NCI-H2227 (cell line): ENCODE data around the gene NEDD4L.
A peak's percentile ranks its signal among the peaks of the same experiment; 100 is the strongest.

Experiments used
- DNase-seq: peaks from one replicate; lab custom pipeline; 2025; ENCODE audit not compliant: unreplicated experiment; lab: John Stamatoyannopoulos, UW

Gene NEDD4L

GRCh38 chr18:58228762-58229161, 184.7 kb downstream of the NEDD4L start:
- no peak for DNase-seq

GRCh38 chr18:58229162-58229561, 185.1 kb downstream of the NEDD4L start:
- DNase-seq, result no peak

GRCh38 chr18:58230438-58231179, 186.6 kb downstream of the NEDD4L start:
- DNase-seq, result no peak

GRCh38 chr18:58231930-58232329, 187.9 kb downstream of the NEDD4L start:
- no peak for DNase-seq

GRCh38 chr18:58232668-58233067, 188.6 kb downstream of the NEDD4L start:
- DNase-seq, result no peak

- DNase-seq, result no peak
Observed at GRCh38 chr18:58234359-58234741, 190.3 kb downstream of the NEDD4L start.

- DNase-seq, result peak; percentile 44
Observed at GRCh38 chr18:58235001-58235436, 191.0 kb downstream of the NEDD4L start.

GRCh38 chr18:58239879-58240278, 195.9 kb downstream of the NEDD4L start:
- peak; percentile 26 for DNase-seq

- no peak for DNase-seq
Observed at GRCh38 chr18:58241026-58241679, 197.1 kb downstream of the NEDD4L start.

- no peak for DNase-seq
Observed at GRCh38 chr18:58241877-58242276, 197.9 kb downstream of the NEDD4L start.

GRCh38 chr18:58242435-58242834, 198.4 kb downstream of the NEDD4L start:
- DNase-seq, result no peak

GRCh38 chr18:58242968-58243367, 198.9 kb downstream of the NEDD4L start:
- DNase-seq, result no peak

GRCh38 chr18:58243401-58243800, 199.4 kb downstream of the NEDD4L start:
- DNase-seq, result no peak

GRCh38 chr18:58247363-58247834, 203.4 kb downstream of the NEDD4L start:
- DNase-seq, result peak; percentile 61

- DNase-seq, result no peak
Observed at GRCh38 chr18:58249712-58250111, 205.7 kb downstream of the NEDD4L start.

- no peak for DNase-seq
Observed at GRCh38 chr18:58251416-58251815, 207.4 kb downstream of the NEDD4L start.

GRCh38 chr18:58252166-58252565, 208.1 kb downstream of the NEDD4L start:
- no peak for DNase-seq

GRCh38 chr18:58253318-58253717, 209.3 kb downstream of the NEDD4L start:
- DNase-seq, result no peak

- DNase-seq, result no peak
Observed at GRCh38 chr18:58253871-58254270, 209.8 kb downstream of the NEDD4L start.

GRCh38 chr18:58254873-58255511, 211.0 kb downstream of the NEDD4L start:
- DNase-seq, result no peak

GRCh38 chr18:58255701-58256311, 211.8 kb downstream of the NEDD4L start:
- DNase-seq, result no peak
